BJ (cell line): ENCODE measurements around the gene SLC7A6OS. TPM values are rescaled to one million over a fixed set of nuclear protein-coding genes. Genes with fewer than 3 reads are reported as not detected.
A peak's percentile ranks its signal among the peaks of the same experiment; 100 is the strongest.

ENCODE experiments used
- CTCF ChIA-PET: fragments of 350-600 bp; formaldehyde crosslinking; extraction: SDS; loops from one replicate; lab custom pipeline; 2021; ENCODE audit warnings: antibody characterized with exemption, inconsistent platforms; lab: Yijun Ruan, JAX
- POLR2A ChIA-PET: fragments of 300-600 bp; sonication (Branson Sonifier 250); formaldehyde crosslinking; extraction: SDS; loops from one replicate; lab custom pipeline; 2021; ENCODE audit warnings: antibody characterized with exemption; lab: Charles Lee
- DNase-seq: peaks from one replicate; pipeline ENCODE4 v3.0.0-alpha.2; 2011; ENCODE audit warnings: low read depth
- H3K27me3 ChIP-seq: 2 replicates; pipeline ENCODE4 v1.6.0; 2011; ENCODE audit warnings: low read length; ENCODE audit not compliant: control insufficient read depth, insufficient read depth
- H3K36me3 ChIP-seq: 2 replicates; pipeline ENCODE4 v1.5.1; 2011; ENCODE audit warnings: low read length; ENCODE audit not compliant: control insufficient read depth, insufficient read depth
- H3K4me3 ChIP-seq: 2 replicates; pipeline ENCODE4 v1.5.1; 2011; ENCODE audit warnings: low read depth, mild to moderate bottlenecking, control low read depth, low read length
- CTCF ChIP-seq: IDR thresholded peaks from 2 replicates; pipeline ENCODE4 v1.5.1; 2011; ENCODE audit warnings: low read depth, mild to moderate bottlenecking, control low read depth, inconsistent platforms, low read length, moderate library complexity; ENCODE audit not compliant: insufficient read depth
- polyA plus RNA-seq: library from polyadenylated mRNA; depleted of rRNA; stranded (reverse); fragments of >200 nt; gene quantifications from 2 replicates; pipeline ENCODE4 v1.2.3, GENCODE V29; 2011

The SLC7A6OS gene
- polyA plus RNA-seq, 1 experiment = 5.3 TPM

GRCh38 chr16:68265078-68265920 lies 45.4 kb downstream of the SLC7A6OS start:
- ChIA-PET CTCF (interaction anchor here (0.6 to 14.3 kb wide), 2 partner anchors 59 to 217 kb away, joined by 3 to 310 read pairs; no protein-coding TSS in a partner anchor), POLR2A (no interaction called here)
- Histone ChIP-seq H3K27me3 (no peaks in the 10 kb centered on the region), H3K4me3 (peak overlapping the region; percentile 98), H3K36me3 (peaks cover 1% of the 10 kb centered on the region)
- no peak for TF ChIP-seq CTCF
- DNase-seq = peak; percentile 56

GRCh38 chr16:68264128-68265077 lies 46.3 kb downstream of the SLC7A6OS start, which contains the start of gene SLC7A6:
Gene SLC7A6, plus strand, starts transcription at chr16:68264526. Its CDS starts 10,201 bp downstream, at chr16:68274727.
- Histone ChIP-seq H3K4me3 (peak within 1 kb of the TSS; percentile 98), H3K27me3 (no peaks in the 10 kb centered on the region), H3K36me3 (peaks cover 7% of the 10 kb centered on the region)
- no peak for DNase-seq
- CTCF ChIA-PET = interaction anchor here (0.7 to 14.3 kb wide), 27 partner anchors 9 to 268 kb away, joined by 3 to 310 read pairs (median 6); partner anchors contain the start of genes ESRP2, PLA2G15, PRMT7 and SLC7A6OS
- peak; percentile 84 for TF ChIP-seq CTCF
- POLR2A ChIA-PET = interaction anchor here (0.6 to 1.2 kb wide), 3 partner anchors 19 to 1503 kb away, joined by 3 to 4 read pairs (median 4); partner anchors contain the start of genes PLA2G15, PRMT7 and SLC7A6OS

- Histone ChIP-seq H3K36me3 (peaks cover 11% of the 10 kb centered on the region), H3K27me3 (no peaks in the 10 kb centered on the region), H3K4me3 (peak overlapping the region; percentile 98)
- DNase-seq = no peak
- POLR2A ChIA-PET = interaction anchor here (0.9 to 1.2 kb wide), 2 partner anchors 18 to 47 kb away, joined by 4 read pairs; partner anchors contain the start of genes PLA2G15, PRMT7 and SLC7A6OS
- CTCF ChIA-PET = interaction anchor here (0.9 to 14.3 kb wide), 26 partner anchors 9 to 207 kb away, joined by 3 to 310 read pairs (median 6); partner anchors contain the start of genes ESRP2, PLA2G15, PRMT7 and SLC7A6OS
- TF ChIP-seq CTCF = no peak
Observed at GRCh38 chr16:68263559-68264127, 47.1 kb downstream of the SLC7A6OS start.

GRCh38 chr16:68259007-68259825 lies 51.5 kb downstream of the SLC7A6OS start:
- POLR2A ChIA-PET = interaction anchor here (0.6 kb wide), 2 partner anchors 52 to 69 kb away, joined by 3 to 9 read pairs; partner anchors contain the start of genes PRMT7 and SLC7A6OS
- no peak for DNase-seq
- no peak overlapping the region for H3K4me3 ChIP-seq
- H3K27me3 ChIP-seq = no peaks in the 10 kb centered on the region
- TF ChIP-seq CTCF = no peak
- peaks cover 18% of the 10 kb centered on the region for H3K36me3 ChIP-seq
- CTCF ChIA-PET = interaction anchor here (0.8 to 14.3 kb wide), 6 partner anchors 13 to 165 kb away, joined by 3 to 310 read pairs (median 4); partner anchors contain the start of genes PLA2G15, PRMT7 and SLC7A6OS
